ENCODE data around the gene ZMIZ1. TPM values are rescaled to one million over a fixed set of nuclear protein-coding genes. Genes with fewer than 3 reads are reported as not detected.
A peak's percentile ranks its signal among the peaks of the same experiment; 100 is the strongest.

ZMIZ1 gene
- total RNA-seq, 1 experiment from 2014 or later = 35.8 TPM

GRCh38 chr10:79270466-79271246, 201.9 kb downstream of the ZMIZ1 start:
- H3K27ac ChIP-seq (ENCODE audit: low read depth, low read length, poor library complexity, severe bottlenecking) = peak overlapping the region; percentile 16
- H3K27me3 ChIP-seq (replicated peaks; ENCODE audit: insufficient read depth, low read depth, low read length, poor library complexity) = no peaks in the 10 kb centered on the region
- peaks cover 24% of the 10 kb centered on the region for H3K4me1 ChIP-seq (ENCODE audit: insufficient read depth, low read length, poor library complexity, severe bottlenecking)
- ChIA-PET CTCF (no interaction called here), POLR2A (ENCODE audit: low non-redundant PET) (no interaction called here)
- intact Hi-C loops (cut with micrococcal nuclease; ENCODE audit: unreplicated experiment) = no loop called here
- H3K4me3 ChIP-seq (ENCODE audit: low read depth, low read length, poor library complexity, severe bottlenecking) = no peak overlapping the region
- no peak for TF ChIP-seq EZH2 (IDR thresholded peaks at IDR 0.05; ENCODE audit: borderline replicate concordance, low read depth, low read length, poor library complexity, severe bottlenecking)
- TF ChIP-seq, protein P1, sequence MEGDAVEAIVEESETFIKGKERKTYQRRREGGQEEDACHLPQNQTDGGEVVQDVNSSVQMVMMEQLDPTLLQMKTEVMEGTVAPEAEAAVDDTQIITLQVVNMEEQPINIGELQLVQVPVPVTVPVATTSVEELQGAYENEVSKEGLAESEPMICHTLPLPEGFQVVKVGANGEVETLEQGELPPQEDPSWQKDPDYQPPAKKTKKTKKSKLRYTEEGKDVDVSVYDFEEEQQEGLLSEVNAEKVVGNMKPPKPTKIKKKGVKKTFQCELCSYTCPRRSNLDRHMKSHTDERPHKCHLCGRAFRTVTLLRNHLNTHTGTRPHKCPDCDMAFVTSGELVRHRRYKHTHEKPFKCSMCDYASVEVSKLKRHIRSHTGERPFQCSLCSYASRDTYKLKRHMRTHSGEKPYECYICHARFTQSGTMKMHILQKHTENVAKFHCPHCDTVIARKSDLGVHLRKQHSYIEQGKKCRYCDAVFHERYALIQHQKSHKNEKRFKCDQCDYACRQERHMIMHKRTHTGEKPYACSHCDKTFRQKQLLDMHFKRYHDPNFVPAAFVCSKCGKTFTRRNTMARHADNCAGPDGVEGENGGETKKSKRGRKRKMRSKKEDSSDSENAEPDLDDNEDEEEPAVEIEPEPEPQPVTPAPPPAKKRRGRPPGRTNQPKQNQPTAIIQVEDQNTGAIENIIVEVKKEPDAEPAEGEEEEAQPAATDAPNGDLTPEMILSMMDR (conservative IDR thresholded peaks at IDR 0.05; ENCODE audit: low read depth, low read length) = no peak
- no peaks in the 10 kb centered on the region for H3K36me3 ChIP-seq (ENCODE audit: insufficient read depth, low read length, poor library complexity, severe bottlenecking)
- DNase-seq (ENCODE audit: low spot score) = no peak
- no TSS peak for BruUV-seq (replicated peaks)
- H3K9me3 ChIP-seq (ENCODE audit: low read depth, low read length, poor library complexity, severe bottlenecking) = no peaks in the 10 kb centered on the region

- POLR2A ChIA-PET (ENCODE audit: low non-redundant PET) = no interaction called here
Measured at GRCh38 chr10:79272353-79272752, 203.6 kb downstream of the ZMIZ1 start.

DNA sequence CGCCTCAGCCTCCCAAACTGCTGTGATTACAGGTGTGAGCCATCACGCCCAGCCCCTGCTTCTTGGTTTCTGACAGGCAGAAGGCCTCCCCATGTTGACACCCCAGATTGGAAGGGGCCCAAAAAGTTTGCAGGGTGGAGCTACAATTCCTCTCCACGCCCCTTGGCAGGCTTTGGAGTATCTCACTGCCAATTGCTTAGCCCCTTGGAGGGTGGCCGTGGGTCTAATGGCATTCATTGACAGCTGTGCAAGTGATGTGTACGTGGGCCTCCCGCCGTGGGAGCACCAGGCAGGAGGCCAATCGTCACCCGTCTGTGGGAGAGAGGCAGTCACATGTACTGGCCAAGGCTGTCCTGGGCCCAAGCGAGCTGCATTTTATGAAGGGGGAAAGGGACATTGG, 204.8 kb downstream of the ZMIZ1 start:
- Histone ChIP-seq H3K4me1 (ENCODE audit: insufficient read depth, low read length, poor library complexity, severe bottlenecking) (peaks cover 9% of the 10 kb centered on the region), H3K4me3 (ENCODE audit: low read depth, low read length, poor library complexity, severe bottlenecking) (no peak overlapping the region), H3K36me3 (ENCODE audit: insufficient read depth, low read length, poor library complexity, severe bottlenecking) (peaks cover 3% of the 10 kb centered on the region), H3K27me3 (replicated peaks; ENCODE audit: insufficient read depth, low read depth, low read length, poor library complexity) (no peaks in the 10 kb centered on the region), H3K27ac (ENCODE audit: low read depth, low read length, poor library complexity, severe bottlenecking) (no peak overlapping the region), H3K9me3 (ENCODE audit: low read depth, low read length, poor library complexity, severe bottlenecking) (no peaks in the 10 kb centered on the region)
- intact Hi-C loops (cut with micrococcal nuclease; ENCODE audit: unreplicated experiment) = no loop called here
- no TSS peak for BruUV-seq (replicated peaks)
- ChIA-PET CTCF (no interaction called here), POLR2A (ENCODE audit: low non-redundant PET) (no interaction called here)
- TF ChIP-seq, protein P1 (conservative IDR thresholded peaks at IDR 0.05; ENCODE audit: low read depth, low read length) = no peak
- no peak for TF ChIP-seq EZH2 (IDR thresholded peaks at IDR 0.05; ENCODE audit: borderline replicate concordance, low read depth, low read length, poor library complexity, severe bottlenecking)
- DNase-seq (ENCODE audit: low spot score) = peak; percentile 21

More at GRCh38 chr10:79272353-79272752, 203.6 kb downstream of the ZMIZ1 start:
- Histone ChIP-seq H3K4me3 (ENCODE audit: low read depth, low read length, poor library complexity, severe bottlenecking) (no peak overlapping the region), H3K9me3 (ENCODE audit: low read depth, low read length, poor library complexity, severe bottlenecking) (no peaks in the 10 kb centered on the region), H3K27ac (ENCODE audit: low read depth, low read length, poor library complexity, severe bottlenecking) (no peak overlapping the region), H3K27me3 (replicated peaks; ENCODE audit: insufficient read depth, low read depth, low read length, poor library complexity) (no peaks in the 10 kb centered on the region), H3K4me1 (ENCODE audit: insufficient read depth, low read length, poor library complexity, severe bottlenecking) (peaks cover 9% of the 10 kb centered on the region), H3K36me3 (ENCODE audit: insufficient read depth, low read length, poor library complexity, severe bottlenecking) (no peaks in the 10 kb centered on the region)
- intact Hi-C loops (cut with micrococcal nuclease; ENCODE audit: unreplicated experiment) = no loop called here
- DNase-seq (ENCODE audit: low spot score) = no peak
- BruUV-seq (replicated peaks) = no TSS peak
- CTCF ChIA-PET = no interaction called here
- TF ChIP-seq, protein P1 (conservative IDR thresholded peaks at IDR 0.05; ENCODE audit: low read depth, low read length) = no peak
- TF ChIP-seq EZH2 (IDR thresholded peaks at IDR 0.05; ENCODE audit: borderline replicate concordance, low read depth, low read length, poor library complexity, severe bottlenecking) = no peak
